ENCODE results near the gene NCAN.
"Not testable (repeated sequence)": the region's sequence is repeated elsewhere in the genome, so short reads cannot be mapped to it uniquely, and the experiment has no call there.

The NCAN gene

GRCh38 chr19:19214892-19215291 lies 3.1 kb downstream of the NCAN start:
- in situ Hi-C loops (cut with HindIII; ENCODE audit: low sequenced_read_pairs): no loop called here
- peak; percentile 13 for DNase-seq (ENCODE audit: low read depth)
- TF ChIP-seq, protein P1, sequence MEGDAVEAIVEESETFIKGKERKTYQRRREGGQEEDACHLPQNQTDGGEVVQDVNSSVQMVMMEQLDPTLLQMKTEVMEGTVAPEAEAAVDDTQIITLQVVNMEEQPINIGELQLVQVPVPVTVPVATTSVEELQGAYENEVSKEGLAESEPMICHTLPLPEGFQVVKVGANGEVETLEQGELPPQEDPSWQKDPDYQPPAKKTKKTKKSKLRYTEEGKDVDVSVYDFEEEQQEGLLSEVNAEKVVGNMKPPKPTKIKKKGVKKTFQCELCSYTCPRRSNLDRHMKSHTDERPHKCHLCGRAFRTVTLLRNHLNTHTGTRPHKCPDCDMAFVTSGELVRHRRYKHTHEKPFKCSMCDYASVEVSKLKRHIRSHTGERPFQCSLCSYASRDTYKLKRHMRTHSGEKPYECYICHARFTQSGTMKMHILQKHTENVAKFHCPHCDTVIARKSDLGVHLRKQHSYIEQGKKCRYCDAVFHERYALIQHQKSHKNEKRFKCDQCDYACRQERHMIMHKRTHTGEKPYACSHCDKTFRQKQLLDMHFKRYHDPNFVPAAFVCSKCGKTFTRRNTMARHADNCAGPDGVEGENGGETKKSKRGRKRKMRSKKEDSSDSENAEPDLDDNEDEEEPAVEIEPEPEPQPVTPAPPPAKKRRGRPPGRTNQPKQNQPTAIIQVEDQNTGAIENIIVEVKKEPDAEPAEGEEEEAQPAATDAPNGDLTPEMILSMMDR (IDR thresholded peaks at IDR 0.05; ENCODE audit: low read depth, low read length, missing control alignments): no peak
- no peak overlapping the region for H3K4me3 ChIP-seq (ENCODE audit: low read depth, low read length)

DNA sequence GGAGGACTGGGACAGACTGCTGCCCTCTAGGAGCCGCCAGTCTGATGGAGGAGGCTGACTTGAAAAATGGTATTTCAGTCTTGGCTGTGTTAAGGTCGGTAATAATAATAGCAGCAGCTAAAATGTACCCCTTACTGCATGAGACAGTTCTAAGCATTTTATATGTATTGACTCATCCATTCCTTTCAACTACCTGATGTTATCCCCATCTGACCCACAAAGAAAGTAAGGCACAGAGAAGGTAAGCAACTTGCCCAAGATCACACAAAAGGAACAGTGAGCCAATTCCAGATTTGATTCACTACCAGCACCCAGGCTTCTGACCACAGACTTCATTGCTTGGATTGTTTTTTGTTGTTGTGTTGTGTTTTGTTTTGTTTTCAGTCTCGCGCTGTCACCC lies 4.0 kb downstream of the NCAN start:
- DNase-seq (ENCODE audit: low read depth): no peak
- TF ChIP-seq, protein P1 (IDR thresholded peaks at IDR 0.05; ENCODE audit: low read depth, low read length, missing control alignments): no peak
- H3K4me3 ChIP-seq (ENCODE audit: low read depth, low read length): no peak overlapping the region
- in situ Hi-C loops (cut with HindIII; ENCODE audit: low sequenced_read_pairs): no loop called here

DNA sequence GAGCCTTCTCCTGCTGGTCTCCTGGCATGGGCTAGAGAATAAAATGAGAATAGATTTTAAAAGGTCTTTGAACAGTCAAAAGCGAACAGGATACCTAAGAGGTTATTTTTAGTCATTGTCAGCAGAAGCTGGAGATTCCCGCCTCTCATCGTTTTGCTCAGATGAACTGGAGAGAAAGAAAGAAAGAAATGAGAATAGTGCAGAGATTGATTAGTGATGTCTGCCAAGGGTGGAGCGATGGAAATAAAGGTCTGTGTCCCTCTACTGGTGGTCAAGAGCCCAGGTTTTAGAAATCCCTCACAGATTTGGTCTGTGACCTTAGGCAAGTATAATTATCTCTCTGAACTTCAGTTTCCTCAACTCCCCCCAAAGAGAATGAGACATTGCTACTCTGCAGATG lies 5.3 kb downstream of the NCAN start:
- TF ChIP-seq, protein P1 (IDR thresholded peaks at IDR 0.05; ENCODE audit: low read depth, low read length, missing control alignments): no peak
- in situ Hi-C loops (cut with HindIII; ENCODE audit: low sequenced_read_pairs): no loop called here
- H3K4me3 ChIP-seq (ENCODE audit: low read depth, low read length): no peak overlapping the region
- no peak for DNase-seq (ENCODE audit: low read depth)

GRCh38 chr19:19218911-19219310 lies 7.2 kb downstream of the NCAN start:
- TF ChIP-seq, protein P1 (IDR thresholded peaks at IDR 0.05; ENCODE audit: low read depth, low read length, missing control alignments): no peak
- H3K4me3 ChIP-seq (ENCODE audit: low read depth, low read length): no peak overlapping the region
- in situ Hi-C loops (cut with HindIII; ENCODE audit: low sequenced_read_pairs): no loop called here

GRCh38 chr19:19221000-19221399 lies 9.2 kb downstream of the NCAN start:
- H3K4me3 ChIP-seq (ENCODE audit: low read depth, low read length); in situ Hi-C loops (cut with HindIII; ENCODE audit: low sequenced_read_pairs); DNase-seq (ENCODE audit: low read depth): not testable (repeated sequence)

More at GRCh38 chr19:19218911-19219310, 7.2 kb downstream of the NCAN start:
- no peak for DNase-seq (ENCODE audit: low read depth)

- TF ChIP-seq, protein P1 (IDR thresholded peaks at IDR 0.05; ENCODE audit: low read depth, low read length, missing control alignments): no peak
- H3K4me3 ChIP-seq (ENCODE audit: low read depth, low read length): no peak overlapping the region
- no peak for DNase-seq (ENCODE audit: low read depth)
- in situ Hi-C loops (cut with HindIII; ENCODE audit: low sequenced_read_pairs): no loop called here
Observed at GRCh38 chr19:19223060-19223459, 11.3 kb downstream of the NCAN start.

GRCh38 chr19:19223636-19224035 lies 11.9 kb downstream of the NCAN start:
- no peak overlapping the region for H3K4me3 ChIP-seq (ENCODE audit: low read depth, low read length)
- in situ Hi-C loops (cut with HindIII; ENCODE audit: low sequenced_read_pairs): no loop called here
- TF ChIP-seq, protein P1 (IDR thresholded peaks at IDR 0.05; ENCODE audit: low read depth, low read length, missing control alignments): no peak
- DNase-seq (ENCODE audit: low read depth): no peak

All from astrocyte of the cerebellum (primary cell).